Measurements from ENCODE around the gene FRMD4A. TPM values are rescaled to one million over a fixed set of nuclear protein-coding genes. Genes with fewer than 3 reads are reported as not detected.

Gene FRMD4A
- total RNA-seq, 1 experiment from 2014 or later: 60.8 TPM

- no peak for DNase-seq (ENCODE audit: low read depth)
Measured at GRCh38 chr10:13658871-13659685, 671.6 kb downstream of the FRMD4A start.

- no peak for DNase-seq (ENCODE audit: low read depth)
Measured at GRCh38 chr10:13658264-13658663, 672.5 kb downstream of the FRMD4A start.

GRCh38 chr10:13657101-13657680 is 673.5 kb downstream of the FRMD4A start:
- no peak for DNase-seq (ENCODE audit: low read depth)

- no peak for DNase-seq (ENCODE audit: low read depth)
Measured at GRCh38 chr10:13656337-13657100, 674.2 kb downstream of the FRMD4A start.

GRCh38 chr10:13654846-13655245 is 675.9 kb downstream of the FRMD4A start:
- no peak for DNase-seq (ENCODE audit: low read depth)

- no peak for DNase-seq (ENCODE audit: low read depth)
Measured at GRCh38 chr10:13654118-13654830, 676.5 kb downstream of the FRMD4A start.

GRCh38 chr10:13652860-13653259 is 677.9 kb downstream of the FRMD4A start:
- DNase-seq (ENCODE audit: low read depth): no peak

- no peak for DNase-seq (ENCODE audit: low read depth)
Measured at GRCh38 chr10:13651969-13652720, 678.6 kb downstream of the FRMD4A start.

- DNase-seq (ENCODE audit: low read depth): no peak
Measured at GRCh38 chr10:13650961-13651360, 679.8 kb downstream of the FRMD4A start.

- no peak for DNase-seq (ENCODE audit: low read depth)
Measured at GRCh38 chr10:13649844-13650520, 680.7 kb downstream of the FRMD4A start.

- no peak for DNase-seq (ENCODE audit: low read depth)
Measured at GRCh38 chr10:13648425-13648824, 682.3 kb downstream of the FRMD4A start.

- DNase-seq (ENCODE audit: low read depth): no peak
Measured at GRCh38 chr10:13644866-13645265, 685.9 kb downstream of the FRMD4A start.

- DNase-seq (ENCODE audit: low read depth): no peak
Measured at GRCh38 chr10:13643016-13643415, 687.7 kb downstream of the FRMD4A start.

GRCh38 chr10:13642293-13642692 is 688.4 kb downstream of the FRMD4A start:
- no peak for DNase-seq (ENCODE audit: low read depth)

GRCh38 chr10:13637894-13638293 is 692.8 kb downstream of the FRMD4A start:
- no peak for DNase-seq (ENCODE audit: low read depth)

GRCh38 chr10:13637303-13637856 is 693.3 kb downstream of the FRMD4A start:
- DNase-seq (ENCODE audit: low read depth): no peak

GRCh38 chr10:13636776-13637175 is 693.9 kb downstream of the FRMD4A start:
- DNase-seq (ENCODE audit: low read depth): no peak

- DNase-seq (ENCODE audit: low read depth): no peak
Measured at GRCh38 chr10:13634207-13634606, 696.5 kb downstream of the FRMD4A start.

- DNase-seq (ENCODE audit: low read depth): no peak
Measured at GRCh38 chr10:13633689-13634088, 697.0 kb downstream of the FRMD4A start.

- DNase-seq (ENCODE audit: low read depth): no peak
Measured at GRCh38 chr10:13632884-13633440, 697.8 kb downstream of the FRMD4A start.
